BE2C (cell line): ENCODE results near the gene ACSL1. TPM values are rescaled to one million over a fixed set of nuclear protein-coding genes. Genes with fewer than 3 reads are reported as not detected.
A peak's percentile ranks its signal among the peaks of the same experiment; 100 is the strongest.

Experiments
- DNase-seq: peaks from one replicate; pipeline ENCODE4 v3.0.0-alpha.2; 2020
- H3K27me3 ChIP-seq: fragments of 250-450 bp; sonication (Bioruptor Pico); 2 replicates; pipeline ENCODE4 v1.5.1; 2020; ENCODE audit warnings: mild to moderate bottlenecking
- H3K36me3 ChIP-seq: fragments of 250-450 bp; sonication (Bioruptor Pico); 2 replicates; pipeline ENCODE4 v1.5.1; 2020; ENCODE audit warnings: mild to moderate bottlenecking
- H3K4me1 ChIP-seq: fragments of 250-450 bp; sonication (Bioruptor Pico); 2 replicates; pipeline ENCODE4 v1.5.1; 2020
- H3K4me3 ChIP-seq: 2 replicates; pipeline ENCODE4 v1.5.1; 2011; ENCODE audit warnings: low read depth, low read length
- H3K9me3 ChIP-seq: fragments of 250-450 bp; sonication (Bioruptor Pico); 2 replicates; pipeline ENCODE4 v1.5.1; 2020
- CTCF ChIP-seq: IDR thresholded peaks from 2 replicates; pipeline ENCODE4 v1.5.1; 2012; ENCODE audit warnings: mild to moderate bottlenecking, low read depth, low read length
- polyA plus RNA-seq: library from polyadenylated mRNA; unstranded; fragments of >200 nt; gene quantifications from one replicate; pipeline ENCODE4 v1.2.1, GENCODE V29; 2012; ENCODE audit warnings: low read depth, missing spikeins; ENCODE audit not compliant: insufficient read length, insufficient read depth

The ACSL1 gene, protein sequence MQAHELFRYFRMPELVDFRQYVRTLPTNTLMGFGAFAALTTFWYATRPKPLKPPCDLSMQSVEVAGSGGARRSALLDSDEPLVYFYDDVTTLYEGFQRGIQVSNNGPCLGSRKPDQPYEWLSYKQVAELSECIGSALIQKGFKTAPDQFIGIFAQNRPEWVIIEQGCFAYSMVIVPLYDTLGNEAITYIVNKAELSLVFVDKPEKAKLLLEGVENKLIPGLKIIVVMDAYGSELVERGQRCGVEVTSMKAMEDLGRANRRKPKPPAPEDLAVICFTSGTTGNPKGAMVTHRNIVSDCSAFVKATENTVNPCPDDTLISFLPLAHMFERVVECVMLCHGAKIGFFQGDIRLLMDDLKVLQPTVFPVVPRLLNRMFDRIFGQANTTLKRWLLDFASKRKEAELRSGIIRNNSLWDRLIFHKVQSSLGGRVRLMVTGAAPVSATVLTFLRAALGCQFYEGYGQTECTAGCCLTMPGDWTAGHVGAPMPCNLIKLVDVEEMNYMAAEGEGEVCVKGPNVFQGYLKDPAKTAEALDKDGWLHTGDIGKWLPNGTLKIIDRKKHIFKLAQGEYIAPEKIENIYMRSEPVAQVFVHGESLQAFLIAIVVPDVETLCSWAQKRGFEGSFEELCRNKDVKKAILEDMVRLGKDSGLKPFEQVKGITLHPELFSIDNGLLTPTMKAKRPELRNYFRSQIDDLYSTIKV
- 9.4 TPM for polyA plus RNA-seq

- no peaks in the 10 kb centered on the region for H3K4me1 ChIP-seq
- no peaks in the 10 kb centered on the region for H3K9me3 ChIP-seq
- no peaks in the 10 kb centered on the region for H3K36me3 ChIP-seq
- peak within 1 kb of the TSS; percentile 71 for H3K4me3 ChIP-seq
- TF ChIP-seq CTCF: no peak
- DNase-seq: peak; percentile 85
- H3K27me3 ChIP-seq: no peaks in the 10 kb centered on the region
Observed at GRCh38 chr4:184825896-184826690, at the start of gene ACSL1. Gene ACSL1 (minus strand): TSS chr4:184825968. CDS start chr4:184803514, 22,454 bp downstream.

- no peak for DNase-seq
- H3K4me1 ChIP-seq: no peaks in the 10 kb centered on the region
- no peak overlapping the region for H3K4me3 ChIP-seq
- H3K36me3 ChIP-seq: no peaks in the 10 kb centered on the region
- H3K27me3 ChIP-seq: no peaks in the 10 kb centered on the region
- TF ChIP-seq CTCF: no peak
- no peaks in the 10 kb centered on the region for H3K9me3 ChIP-seq
Observed at GRCh38 chr4:184873054-184873453, 47.3 kb upstream of the ACSL1 start.

DNA sequence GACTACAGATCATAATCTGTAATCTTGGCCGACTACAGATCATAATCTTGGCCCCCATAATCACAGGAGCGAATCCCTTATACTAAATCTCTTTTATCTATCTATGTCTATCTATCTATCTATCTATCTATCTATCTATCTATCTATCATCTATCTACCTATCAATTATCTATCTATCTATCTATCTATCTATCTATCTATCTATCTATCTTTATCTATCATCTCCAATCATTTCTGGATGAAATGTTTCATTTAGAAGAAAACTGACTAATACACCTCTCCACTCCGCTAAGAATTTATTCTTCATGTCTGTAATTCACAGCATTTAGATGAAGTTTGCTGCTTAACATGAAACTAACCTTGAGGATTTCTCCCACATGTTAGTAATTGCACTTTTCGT, 45.0 kb upstream of the ACSL1 start:
- Histone ChIP-seq H3K27me3 (no peaks in the 10 kb centered on the region), H3K4me1 (no peaks in the 10 kb centered on the region), H3K36me3 (no peaks in the 10 kb centered on the region), H3K4me3 (no peak overlapping the region), H3K9me3 (no peaks in the 10 kb centered on the region)
- no peak for DNase-seq
- TF ChIP-seq CTCF: no peak

- no peaks in the 10 kb centered on the region for H3K9me3 ChIP-seq
- H3K4me3 ChIP-seq: no peak overlapping the region
- no peak for TF ChIP-seq CTCF
- H3K36me3 ChIP-seq: no peaks in the 10 kb centered on the region
- no peak for DNase-seq
- H3K27me3 ChIP-seq: no peaks in the 10 kb centered on the region
- H3K4me1 ChIP-seq: no peaks in the 10 kb centered on the region
Observed at GRCh38 chr4:184868623-184869022, 42.9 kb upstream of the ACSL1 start.

- TF ChIP-seq CTCF: no peak
- no peak overlapping the region for H3K4me3 ChIP-seq
- DNase-seq: no peak
Observed at GRCh38 chr4:184863916-184864315, 38.1 kb upstream of the ACSL1 start.

More at GRCh38 chr4:184863916-184864315, 38.1 kb upstream of the ACSL1 start:
- no peaks in the 10 kb centered on the region for H3K27me3 ChIP-seq
- no peaks in the 10 kb centered on the region for H3K36me3 ChIP-seq
- H3K9me3 ChIP-seq: no peaks in the 10 kb centered on the region
- H3K4me1 ChIP-seq: no peaks in the 10 kb centered on the region
